HG03280 (cell line): ENCODE measurements around the gene OCRL.

Experiments
- ATAC-seq: cut with Tn5 transposase; IDR thresholded peaks from one replicate; pipeline ENCODE4 v1.9.1; 2021; ENCODE audit warnings: mild to moderate bottlenecking, moderate library complexity; ENCODE audit not compliant: unreplicated experiment

Gene OCRL

GRCh38 chrX:129581904-129582303 is 41.8 kb downstream of the OCRL start:
- ATAC-seq, result no peak

DNA sequence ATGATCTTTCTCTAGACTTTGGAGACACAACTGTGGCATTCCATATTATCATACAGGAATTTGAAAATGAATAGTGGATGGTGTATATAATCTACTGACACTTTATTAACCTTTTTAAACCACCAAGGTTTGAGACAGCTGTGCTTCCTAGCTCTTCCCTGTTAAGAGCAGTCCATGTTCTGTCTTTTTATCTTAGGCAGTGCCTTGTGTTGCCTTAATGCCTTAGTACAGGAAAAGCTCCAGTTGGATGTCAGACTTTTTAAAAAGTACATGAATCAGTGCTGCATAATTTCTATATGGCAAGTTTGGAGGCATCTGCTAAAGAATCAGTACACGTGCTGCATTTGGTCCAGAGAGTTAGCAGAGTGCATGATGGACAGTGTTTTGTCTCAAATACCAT is 45.1 kb downstream of the OCRL start:
- no peak for ATAC-seq

DNA sequence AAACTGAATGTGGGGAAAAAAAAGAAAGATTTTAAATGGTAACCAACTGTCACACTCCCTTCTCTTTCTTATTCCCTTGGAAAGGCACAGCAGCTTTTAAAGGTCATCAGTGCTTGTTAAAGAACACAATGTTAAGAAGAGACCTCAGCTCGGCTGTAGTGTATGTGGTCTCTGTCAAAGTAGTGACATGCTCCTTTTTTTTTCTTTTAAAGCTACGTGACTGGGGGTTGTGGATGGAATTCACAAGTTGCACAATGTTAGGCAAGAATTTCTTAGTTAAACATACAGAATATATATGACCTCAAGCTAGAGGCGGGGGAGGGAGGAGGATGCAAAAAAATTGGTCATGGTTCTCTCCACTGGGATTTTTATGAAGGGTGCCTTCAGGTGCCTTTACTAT is 45.6 kb downstream of the OCRL start:
- no peak for ATAC-seq

DNA sequence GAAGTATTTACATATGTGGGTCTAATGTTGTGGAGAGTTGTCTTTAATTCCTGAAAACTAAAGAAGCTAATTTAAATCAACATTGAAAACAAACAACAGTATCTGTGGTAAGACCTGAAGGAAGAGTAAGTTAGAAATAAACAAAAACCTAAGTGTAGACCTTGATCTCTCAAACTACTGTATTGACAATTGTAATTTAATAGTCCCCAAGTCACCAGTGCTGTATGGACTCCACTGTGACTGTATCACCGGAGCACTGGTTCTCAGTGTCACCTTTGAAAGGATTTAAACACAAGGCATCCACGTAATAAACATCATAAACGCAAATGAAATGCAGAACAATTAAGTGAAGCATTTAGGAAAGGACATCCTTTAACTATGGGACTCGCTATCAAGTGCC is 46.4 kb downstream of the OCRL start:
- ATAC-seq, result no peak

DNA sequence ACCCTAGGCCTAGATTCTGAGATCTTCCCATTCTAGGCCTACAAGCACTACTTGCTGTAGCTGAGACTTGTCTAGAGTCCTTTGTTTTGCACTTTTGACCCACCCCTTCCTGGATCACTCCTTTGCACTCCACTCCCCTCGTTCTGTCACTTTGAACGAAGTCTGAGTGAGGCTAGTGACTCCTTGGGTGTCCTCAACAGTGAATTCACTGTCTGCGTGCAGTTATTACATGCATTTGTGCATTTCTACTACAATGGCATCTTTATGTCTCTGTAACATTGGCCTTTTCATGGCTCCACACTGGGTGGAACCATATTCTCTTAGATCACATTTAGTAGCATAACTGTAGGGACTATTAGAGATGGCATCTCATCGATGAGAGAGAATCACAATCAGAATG is 50.5 kb downstream of the OCRL start:
- ATAC-seq, result no peak

DNA sequence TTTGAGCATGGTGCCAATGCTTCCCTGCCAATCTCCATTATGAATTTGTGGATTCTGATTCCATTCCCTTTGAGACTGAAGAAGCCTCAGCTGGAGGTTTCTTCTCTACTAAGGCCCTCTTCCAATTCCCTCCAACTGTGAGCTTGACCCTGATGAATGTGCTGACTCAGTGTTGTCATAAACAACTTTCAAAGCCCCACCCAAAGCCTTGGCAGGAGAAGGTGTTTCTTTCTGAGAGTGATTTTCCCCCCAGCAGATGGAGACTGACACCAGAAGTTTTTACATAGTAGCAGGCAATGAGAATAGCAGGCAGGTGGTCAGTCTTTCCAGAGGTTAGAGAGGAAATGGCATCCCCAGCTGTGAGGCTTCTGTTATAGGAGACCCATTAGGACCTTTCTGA is 53.1 kb downstream of the OCRL start:
- ATAC-seq, result no peak

DNA sequence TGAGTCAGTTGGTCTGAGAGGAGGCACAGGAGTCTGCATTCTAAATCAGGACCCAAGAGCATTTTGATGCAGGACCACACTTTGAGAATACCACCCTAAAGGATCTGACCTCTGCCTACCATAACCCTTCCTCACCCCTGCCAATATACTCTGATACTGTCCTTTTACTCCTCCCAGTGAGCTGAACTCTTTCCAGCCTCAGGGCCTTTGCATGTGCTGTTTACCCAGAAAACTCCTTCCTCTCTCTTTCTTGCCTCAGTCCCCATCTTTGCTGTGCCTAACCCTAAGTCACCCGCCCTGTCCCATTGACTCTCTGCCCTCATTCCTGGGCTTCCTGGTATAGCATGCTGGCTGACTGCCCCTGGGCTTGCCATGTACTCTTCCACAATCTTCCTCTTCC is 54.7 kb downstream of the OCRL start:
- ATAC-seq, result no peak

DNA sequence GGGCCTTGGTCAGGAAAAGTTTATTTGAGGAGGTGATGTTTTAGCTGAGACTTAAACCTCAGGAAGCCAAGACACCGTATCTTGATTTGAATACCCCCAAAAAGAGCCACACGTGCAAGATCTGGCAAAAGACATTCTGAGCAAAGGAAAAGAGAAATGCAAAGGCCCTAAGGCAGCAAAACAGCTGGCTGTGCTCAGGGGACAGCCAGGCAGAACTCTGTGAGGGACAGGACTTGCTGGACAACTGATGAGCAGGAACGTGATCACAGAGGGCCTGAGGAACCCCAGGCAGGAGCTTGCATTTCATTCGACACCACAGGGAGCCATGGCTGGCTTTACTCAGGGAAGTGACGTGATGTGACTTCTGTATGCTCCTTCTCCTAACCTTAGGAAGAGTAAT is 56.0 kb downstream of the OCRL start:
- ATAC-seq, result no peak

DNA sequence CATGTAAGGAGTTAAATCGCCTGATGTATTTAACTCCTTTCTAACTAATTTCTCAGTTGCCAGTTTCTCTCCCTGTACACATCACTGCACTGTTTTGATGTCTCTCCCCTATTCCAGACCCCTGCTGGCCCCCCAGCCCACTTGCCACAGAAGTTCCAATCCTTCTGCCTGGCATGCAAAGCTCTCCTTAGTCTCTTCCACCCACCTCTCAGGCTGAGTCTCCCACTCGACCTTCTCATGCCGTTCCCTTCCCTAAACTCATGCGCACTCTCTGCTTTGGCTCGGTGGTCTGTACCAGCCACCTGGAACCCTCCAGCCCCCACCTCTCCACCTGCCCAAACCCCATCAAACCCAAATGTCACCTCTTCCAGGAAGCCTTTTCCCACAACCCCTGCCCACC is 57.8 kb downstream of the OCRL start:
- ATAC-seq, result no peak

GRCh38 chrX:129599499-129599898 is 59.4 kb downstream of the OCRL start:
- no peak for ATAC-seq

DNA sequence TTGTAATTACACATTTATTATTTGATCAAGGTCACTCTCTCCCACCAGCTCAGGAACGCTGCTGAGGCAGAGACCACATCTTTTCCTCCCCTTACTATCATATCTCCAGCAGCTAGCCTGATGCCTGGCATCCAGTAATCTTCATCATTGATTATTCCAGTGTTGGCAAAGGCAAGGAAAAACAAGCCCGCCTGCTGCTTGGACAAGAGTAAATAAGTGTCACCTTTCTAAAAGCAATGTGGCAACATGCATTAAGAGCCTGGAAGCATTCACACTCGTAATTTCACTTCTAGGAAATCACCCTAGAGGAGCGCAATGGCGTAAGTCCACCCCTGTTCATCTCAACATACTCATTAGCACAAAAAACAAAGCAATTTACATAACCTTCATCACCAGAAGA is 59.9 kb downstream of the OCRL start:
- no peak for ATAC-seq

- ATAC-seq, result no peak
Observed at GRCh38 chrX:129600981-129601424, 60.9 kb downstream of the OCRL start.

GRCh38 chrX:129606918-129607317 is 66.9 kb downstream of the OCRL start:
- ATAC-seq, result no peak

GRCh38 chrX:129608496-129608895 is 68.4 kb downstream of the OCRL start:
- no peak for ATAC-seq

- no peak for ATAC-seq
Observed at GRCh38 chrX:129609395-129609794, 69.3 kb downstream of the OCRL start.

GRCh38 chrX:129612396-129612795 is 72.3 kb downstream of the OCRL start:
- ATAC-seq, result no peak

- ATAC-seq, result no peak
Observed at GRCh38 chrX:129613596-129613995, 73.5 kb downstream of the OCRL start.

DNA sequence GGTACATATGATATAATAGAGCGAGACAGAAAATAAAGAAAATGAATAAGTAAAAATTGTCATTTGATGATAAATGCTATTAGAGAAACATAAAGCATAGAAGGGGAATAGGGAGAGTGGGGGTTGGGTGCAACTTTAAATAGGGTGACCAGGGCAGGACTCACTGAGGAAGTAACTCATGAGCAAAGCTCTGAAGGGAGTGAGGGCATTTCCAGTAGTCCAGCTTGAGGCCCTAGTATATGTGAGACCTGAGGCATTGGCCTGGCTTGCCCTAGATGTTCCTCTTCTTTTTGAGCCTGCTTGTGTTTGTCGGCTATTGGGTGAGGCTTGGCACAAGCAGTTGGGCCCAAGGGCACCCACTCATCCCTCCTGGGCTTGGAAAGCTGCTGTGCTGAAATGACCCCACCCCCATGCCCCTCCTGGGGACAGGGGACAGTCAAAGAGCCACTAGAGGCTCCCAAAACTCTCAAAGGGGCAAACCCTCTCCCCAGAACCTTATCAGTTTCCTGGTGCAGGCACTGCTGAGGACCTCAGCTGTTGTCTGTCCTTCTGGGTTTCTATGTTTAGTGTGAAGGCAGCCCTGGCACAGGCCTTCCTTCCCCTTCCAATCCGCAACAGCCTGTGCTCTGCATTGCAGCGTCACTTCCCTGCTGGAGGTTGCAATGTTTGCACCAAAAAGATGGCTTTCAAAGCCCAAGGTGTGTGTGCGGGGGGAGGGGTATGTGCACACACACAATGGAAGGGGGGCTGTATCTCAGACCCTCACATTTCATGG is 74.6 kb downstream of the OCRL start:
- ATAC-seq, result no peak

DNA sequence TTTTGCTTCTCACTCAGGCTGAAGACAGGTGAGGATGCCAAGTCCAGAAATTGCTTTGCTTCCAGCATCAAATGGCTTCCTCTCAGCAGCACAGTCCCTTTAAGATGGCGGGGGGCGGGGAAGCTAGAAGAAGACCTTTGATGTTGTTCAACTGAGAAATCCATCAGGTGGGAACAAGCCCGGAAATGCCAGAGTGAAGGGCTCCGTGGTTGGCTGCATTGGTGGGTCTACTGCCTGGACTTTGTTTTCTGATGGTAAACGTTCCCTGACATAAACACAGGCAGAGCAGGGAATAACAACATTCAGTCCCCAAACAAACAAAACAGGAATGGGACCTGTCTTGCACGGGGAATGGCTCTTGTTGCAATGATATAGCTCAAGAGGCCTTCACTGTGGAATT is 77.4 kb downstream of the OCRL start:
- no peak for ATAC-seq

DNA sequence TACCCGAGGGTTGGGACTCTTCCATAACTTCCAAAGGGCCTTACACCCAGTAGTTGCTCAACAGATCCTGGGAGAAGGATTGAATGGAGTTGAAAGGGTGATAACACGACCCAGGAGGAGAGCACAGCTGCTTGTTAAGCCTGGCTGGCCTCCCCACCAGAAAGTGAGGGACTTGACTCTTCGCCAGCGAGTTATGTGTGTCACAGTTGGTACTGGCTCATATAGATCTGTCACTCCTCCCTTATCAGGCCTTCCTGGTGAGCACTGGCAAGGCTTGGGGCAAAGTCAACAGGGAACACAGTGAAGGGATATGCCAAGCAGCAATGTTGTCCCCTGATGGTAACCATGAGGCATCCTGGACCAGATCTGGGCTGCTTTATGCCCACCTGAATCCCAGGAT is 78.9 kb downstream of the OCRL start:
- ATAC-seq, result no peak

DNA sequence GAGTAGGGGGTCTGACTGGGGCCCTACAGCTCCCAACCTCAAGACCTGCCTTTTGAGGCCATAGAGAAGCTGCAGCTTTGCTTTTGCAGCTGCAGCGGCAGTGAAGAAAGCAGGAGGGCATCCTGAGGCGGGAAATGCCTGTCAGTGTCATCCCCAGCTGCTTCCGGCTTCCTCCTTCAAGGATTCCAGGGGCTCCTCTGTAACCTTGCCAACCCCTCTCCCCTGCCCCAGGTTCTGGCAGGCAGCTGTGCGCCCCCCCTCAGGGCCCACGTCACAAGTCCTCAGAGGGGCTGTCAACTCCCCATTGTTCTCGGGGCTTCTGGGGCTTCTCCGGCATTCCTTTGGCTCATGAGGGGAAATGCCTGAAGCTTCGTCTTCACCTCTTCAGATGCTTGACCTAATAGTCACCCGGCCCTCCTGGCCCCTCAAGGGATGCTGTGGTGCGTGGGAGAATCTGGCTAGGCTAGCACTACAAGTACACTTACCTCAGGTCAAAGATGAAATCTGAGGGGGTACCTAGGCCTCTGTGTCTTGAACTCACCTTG is 82.8 kb downstream of the OCRL start:
- ATAC-seq, result no peak

- ATAC-seq, result no peak
Observed at GRCh38 chrX:129626026-129626425, 86.0 kb downstream of the OCRL start.

GRCh38 chrX:129629837-129630236 is 89.8 kb downstream of the OCRL start:
- ATAC-seq, result no peak
